Suprapubic skin (tissue), 4 donors: ENCODE measurements around the gene ZSCAN4. TPM values are rescaled to one million over a fixed set of nuclear protein-coding genes. Genes with fewer than 3 reads are reported as not detected.

ENCODE experiments used
- DNase-seq, 2 donors: peaks; one replicate each; pipeline ENCODE4 v3.0.0-alpha.2; 2019; ENCODE audit warnings: low spot score in 2 of 2
- H3K27ac ChIP-seq: fragments of 200-600 bp; sonication (generic); one replicate; pipeline ENCODE4 v1.5.1; 2019
- H3K27me3 ChIP-seq: fragments of 200-600 bp; sonication (generic); one replicate; pipeline ENCODE4 v1.5.1; 2019
- H3K36me3 ChIP-seq: fragments of 200-600 bp; sonication (generic); one replicate; pipeline ENCODE4 v1.5.1; 2019
- H3K4me1 ChIP-seq: fragments of 200-600 bp; sonication (generic); one replicate; pipeline ENCODE4 v1.5.1; 2019
- H3K4me3 ChIP-seq: fragments of 200-600 bp; sonication (generic); one replicate; pipeline ENCODE4 v1.5.1; 2019; ENCODE audit warnings: mild to moderate bottlenecking
- H3K9me3 ChIP-seq: fragments of 200-600 bp; sonication (generic); one replicate; pipeline ENCODE4 v1.5.1; 2019
- CTCF ChIP-seq, 2 donors: fragments of 200-600 bp in 1 of 2; fragments of 450-650 bp in 1 of 2; sonication (generic) in 1 of 2; IDR thresholded peaks; one replicate each; pipeline ENCODE4 v1.5.1; 2016 to 2019; ENCODE audit warnings: antibody characterized with exemption in 2 of 2, mild to moderate bottlenecking in 1 of 2, moderate library complexity in 1 of 2
- EP300 ChIP-seq: sonication (generic); formaldehyde crosslinking; IDR thresholded peaks from one replicate; pipeline ENCODE4 v1.6.1; 2017; ENCODE audit warnings: antibody characterized with exemption
- POLR2A ChIP-seq, 2 donors: fragments of 450-650 bp; IDR thresholded peaks; one replicate each; pipeline ENCODE4 v1.6.1; 2017; ENCODE audit warnings: antibody characterized with exemption in 2 of 2, mild to moderate bottlenecking in 2 of 2, moderate library complexity in 2 of 2
- POLR2AphosphoS5 ChIP-seq, 3 donors: sonication (generic); formaldehyde crosslinking; IDR thresholded peaks; one replicate each; pipeline ENCODE4 v1.6.1; 2017; ENCODE audit warnings: antibody characterized with exemption in 3 of 3
- WGBS: methylation state at CpG from one replicate; pipeline ENCODE4 v1.1.5; 2018; 5-methylcytosine and 5-hydroxymethylcytosine counted together
- total RNA-seq, 4 donors: library from RNA; depleted of rRNA; stranded (reverse); fragments of >200 nt; gene quantifications; one replicate each; pipeline ENCODE4 v1.1.0, GENCODE V29; 2016

Gene ZSCAN4
- total RNA-seq = 1 to 10 TPM in 2 of 4 donors, not detected in 2; 2.3 to 3.9 TPM

DNA sequence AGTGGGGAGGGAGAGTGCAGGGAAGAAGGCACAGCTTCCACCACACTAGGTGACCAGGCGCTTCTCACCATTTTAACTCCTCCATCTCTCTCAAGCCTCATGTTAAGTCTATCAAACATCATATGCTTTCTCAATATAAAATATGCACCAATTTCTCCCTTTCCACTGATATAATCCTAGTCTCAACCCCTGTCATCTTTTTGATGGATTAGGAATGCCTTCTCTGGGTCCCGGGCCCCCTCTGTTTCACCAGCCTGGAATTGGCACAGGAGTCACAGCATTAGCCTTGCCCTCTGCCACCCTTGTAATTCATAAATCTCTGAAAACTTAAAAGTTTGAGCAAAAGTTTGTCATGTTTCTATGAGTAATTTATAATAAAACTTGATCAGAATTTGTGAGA, at the start of gene ZSCAN4:
Gene ZSCAN4, plus strand, starts transcription at position 301 of the 400 bp plus-strand sequence. CDS start 7,211 bp downstream, outside the sequence.
- no peak for DNase-seq
- no peaks in the 10 kb centered on the region for H3K4me1 ChIP-seq
- H3K9me3 ChIP-seq = no peaks in the 10 kb centered on the region
- H3K27me3 ChIP-seq = peaks cover 6% of the 10 kb centered on the region
- TF ChIP-seq CTCF (IDR thresholded peaks at IDR 0.05) = no peak
- no peak for TF ChIP-seq POLR2A (IDR thresholded peaks at IDR 0.05)
- TF ChIP-seq POLR2AphosphoS5 (IDR thresholded peaks at IDR 0.05) = no peak
- TF ChIP-seq EP300 = no peak
- WGBS = 86% methylated on average over 2 of the region's 2 CpGs
- no peaks in the 10 kb centered on the region for H3K36me3 ChIP-seq
- H3K27ac ChIP-seq = no peak within 1 kb of the TSS
- no peak within 1 kb of the TSS for H3K4me3 ChIP-seq

GRCh38 chr19:57620673-57621348, 47.9 kb upstream of the ZSCAN4 start:
- Histone ChIP-seq H3K27me3 (no peaks in the 10 kb centered on the region), H3K4me1 (no peaks in the 10 kb centered on the region), H3K4me3 (no peak overlapping the region), H3K36me3 (peaks cover 78% of the 10 kb centered on the region), H3K9me3 (peaks cover 93% of the 10 kb centered on the region), H3K27ac (no peak overlapping the region)
- 99% methylated on average over 10 of the region's 10 CpGs for WGBS
- TF ChIP-seq POLR2AphosphoS5 (IDR thresholded peaks at IDR 0.05) (no peak), CTCF (IDR thresholded peaks at IDR 0.05) (no peak), POLR2A (IDR thresholded peaks at IDR 0.05) (no peak)
- DNase-seq = no peak

DNA sequence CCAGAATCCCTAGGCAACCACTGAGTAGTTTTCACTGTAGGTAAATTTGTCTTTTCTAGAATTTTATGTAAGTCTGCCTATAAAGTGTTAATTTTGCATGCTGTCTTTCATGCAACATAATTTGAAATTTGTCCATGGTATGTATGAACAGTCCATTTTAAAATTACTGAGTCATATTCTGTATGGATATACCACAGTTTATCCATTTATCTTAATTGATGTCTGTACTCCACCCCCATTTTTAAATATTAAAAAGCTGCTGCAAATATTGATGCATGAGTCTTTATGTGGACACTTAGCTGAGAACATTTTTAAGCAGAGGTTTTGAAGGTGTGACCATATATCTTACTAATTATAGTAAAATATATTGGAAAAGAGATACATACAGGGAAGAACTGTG, 45.6 kb upstream of the ZSCAN4 start:
- H3K27ac ChIP-seq = no peak overlapping the region
- no peaks in the 10 kb centered on the region for H3K27me3 ChIP-seq
- H3K4me3 ChIP-seq = no peak overlapping the region
- H3K9me3 ChIP-seq = peaks cover 79% of the 10 kb centered on the region
- DNase-seq = no peak
- no peaks in the 10 kb centered on the region for H3K4me1 ChIP-seq
- TF ChIP-seq EP300 (no peak), CTCF (IDR thresholded peaks at IDR 0.05) (no peak), POLR2A (IDR thresholded peaks at IDR 0.05) (no peak), POLR2AphosphoS5 (IDR thresholded peaks at IDR 0.05) (no peak)
- H3K36me3 ChIP-seq = peaks cover 55% of the 10 kb centered on the region

GRCh38 chr19:57632987-57633831, 35.5 kb upstream of the ZSCAN4 start, which contains the start of gene ZNF211:
TSS of gene ZNF211 (plus strand) at chr19:57633168. CDS start at chr19:57633347, 179 bp downstream.
- Histone ChIP-seq H3K36me3 (peaks cover 36% of the 10 kb centered on the region), H3K4me1 (peaks cover 15% of the 10 kb centered on the region), H3K27ac (peak within 1 kb of the TSS; percentile 49), H3K27me3 (no peaks in the 10 kb centered on the region), H3K4me3 (peak within 1 kb of the TSS; percentile 92), H3K9me3 (peaks cover 17% of the 10 kb centered on the region)
- peak; percentile 92 to 93 for DNase-seq
- 3% methylated on average over 24 of the region's 59 CpGs for WGBS
- TF ChIP-seq POLR2AphosphoS5 (IDR thresholded peaks at IDR 0.05) (peak in 2 of 3 donors; percentile 26 to 29), CTCF (IDR thresholded peaks at IDR 0.05) (no peak)

GRCh38 chr19:57633832-57634131, 35.0 kb upstream of the ZSCAN4 start:
- TF ChIP-seq CTCF (IDR thresholded peaks at IDR 0.05) = no peak
- TF ChIP-seq POLR2A (IDR thresholded peaks at IDR 0.05) = no peak
- TF ChIP-seq POLR2AphosphoS5 (IDR thresholded peaks at IDR 0.05) = no peak
- TF ChIP-seq EP300 = no peak
- no peak for DNase-seq
- H3K4me1 ChIP-seq = peaks cover 15% of the 10 kb centered on the region
- H3K27me3 ChIP-seq = no peaks in the 10 kb centered on the region
- peak overlapping the region; percentile 92 for H3K4me3 ChIP-seq
- H3K27ac ChIP-seq = no peak overlapping the region
- H3K9me3 ChIP-seq = peaks cover 18% of the 10 kb centered on the region
- peaks cover 42% of the 10 kb centered on the region for H3K36me3 ChIP-seq
- 42% methylated on average over 5 of the region's 6 CpGs for WGBS
